HG02870 (cell line): Measurements from ENCODE around the gene SLC44A4.
"Not testable (repeated sequence)": the region's sequence is repeated elsewhere in the genome, so short reads cannot be mapped to it uniquely, and the experiment has no call there.

ENCODE experiments used
- ATAC-seq: cut with Tn5 transposase; IDR thresholded peaks from one replicate; pipeline ENCODE4 v1.9.1; 2021; ENCODE audit warnings: mild to moderate bottlenecking, moderate library complexity; ENCODE audit not compliant: unreplicated experiment

Gene SLC44A4

GRCh38 chr6:31861919-31862343, 16.9 kb downstream of the SLC44A4 start:
- no peak for ATAC-seq

GRCh38 chr6:31861150-31861549, 17.6 kb downstream of the SLC44A4 start:
- no peak for ATAC-seq

- ATAC-seq, result no peak
Observed at GRCh38 chr6:31860349-31860748, 18.4 kb downstream of the SLC44A4 start.

GRCh38 chr6:31859923-31860322, 18.9 kb downstream of the SLC44A4 start:
- ATAC-seq, result no peak

GRCh38 chr6:31858707-31859106, 20.1 kb downstream of the SLC44A4 start:
- no peak for ATAC-seq

- ATAC-seq, result not testable (repeated sequence)
Observed at GRCh38 chr6:31857774-31858173, 21.0 kb downstream of the SLC44A4 start.

GRCh38 chr6:31851980-31852718, 26.6 kb downstream of the SLC44A4 start:
- not testable (repeated sequence) for ATAC-seq

GRCh38 chr6:31851485-31851832, 27.3 kb downstream of the SLC44A4 start:
- no peak for ATAC-seq

- no peak for ATAC-seq
Observed at GRCh38 chr6:31850765-31851484, 27.9 kb downstream of the SLC44A4 start.

GRCh38 chr6:31847276-31847978, 31.4 kb downstream of the SLC44A4 start:
- ATAC-seq, result no peak

- ATAC-seq, result no peak
Observed at GRCh38 chr6:31844507-31844906, 34.3 kb downstream of the SLC44A4 start.

GRCh38 chr6:31842053-31842452, 36.7 kb downstream of the SLC44A4 start:
- no peak for ATAC-seq

GRCh38 chr6:31839779-31840126, 39.0 kb downstream of the SLC44A4 start:
- not testable (repeated sequence) for ATAC-seq

- ATAC-seq, result no peak
Observed at GRCh38 chr6:31838968-31839367, 39.8 kb downstream of the SLC44A4 start.

GRCh38 chr6:31838114-31838553, 40.7 kb downstream of the SLC44A4 start:
- not testable (repeated sequence) for ATAC-seq

GRCh38 chr6:31837369-31838113, 41.3 kb downstream of the SLC44A4 start:
- no peak for ATAC-seq

GRCh38 chr6:31836474-31837368, 42.1 kb downstream of the SLC44A4 start:
- ATAC-seq, result no peak

- ATAC-seq, result no peak
Observed at GRCh38 chr6:31836047-31836473, 42.7 kb downstream of the SLC44A4 start.

GRCh38 chr6:31834367-31835250, 44.2 kb downstream of the SLC44A4 start:
- no peak for ATAC-seq
